Spleen (tissue), 11 donors: ENCODE results near the gene GNAO1. TPM values are rescaled to one million over a fixed set of nuclear protein-coding genes. Genes with fewer than 3 reads are reported as not detected.

ENCODE experiments used
- DNase-seq: peaks from one replicate; pipeline ENCODE4 v3.0.0-alpha.2; 2020
- H3K27ac ChIP-seq, 8 donors: fragments of 200-600 bp; sonication (generic) in 7 of 8; 1 replicate in 4 of 8; 2 replicates in 4 of 8; pipeline versions ENCODE4 v1.5.0 to v1.8.0; 2016 to 2021; ENCODE audit warnings: inconsistent platforms in 4 of 8, mild to moderate bottlenecking in 4 of 8, moderate library complexity in 1 of 8
- H3K27me3 ChIP-seq, 7 donors: fragments of 200-600 bp; sonication (generic) in 6 of 7; replicated peaks in 1 of 7; 1 replicate in 4 of 7; 2 replicates in 3 of 7; pipeline versions ENCODE4 v1.5.0 to v1.8.0; 2016 to 2021; ENCODE audit warnings: inconsistent platforms in 3 of 7, mild to moderate bottlenecking in 1 of 7
- H3K36me3 ChIP-seq, 6 donors: fragments of 200-600 bp; sonication (generic) in 5 of 6; 1 replicate in 4 of 6; 2 replicates in 2 of 6; pipeline versions ENCODE4 v1.5.0 to v1.8.0; 2016 to 2021; ENCODE audit warnings: inconsistent platforms in 2 of 6
- H3K4me1 ChIP-seq, 6 donors: fragments of 200-600 bp; sonication (generic) in 5 of 6; 1 replicate in 3 of 6; 2 replicates in 3 of 6; pipeline versions ENCODE4 v1.5.0 to v1.8.0; 2016 to 2021; ENCODE audit warnings: inconsistent platforms in 3 of 6
- H3K4me3 ChIP-seq, 8 donors: fragments of 200-600 bp; sonication (generic) in 7 of 8; 1 replicate in 4 of 8; 2 replicates in 4 of 8; pipeline versions ENCODE4 v1.5.0 to v1.8.0; 2016 to 2021; ENCODE audit warnings: inconsistent platforms in 4 of 8, mild to moderate bottlenecking in 4 of 8, moderate library complexity in 2 of 8
- H3K9me3 ChIP-seq, 8 donors: fragments of 200-600 bp; sonication (generic) in 7 of 8; 1 replicate in 4 of 8; 2 replicates in 4 of 8; pipeline versions ENCODE4 v1.5.0 to v1.8.0; 2016 to 2021; ENCODE audit warnings: inconsistent platforms in 4 of 8
- CTCF ChIP-seq, 11 experiments: fragments of 200-600 bp in 7 of 11; fragments of 450-650 bp in 4 of 11; sonication (generic) in 4 of 11; IDR thresholded peaks in 8 of 11; conservative IDR thresholded peaks in 3 of 11; 1 replicate in 7 of 11; 2 replicates in 4 of 11; pipeline versions ENCODE4 v1.4.0 to v1.8.0; 2016 to 2021; ENCODE audit warnings: antibody characterized with exemption in 11 of 11, inconsistent platforms in 4 of 11, mild to moderate bottlenecking in 1 of 11
- POLR2A ChIP-seq, 3 donors: fragments of 450-650 bp; IDR thresholded peaks; one replicate each; pipeline ENCODE4 v1.5.1; 2017; ENCODE audit warnings: antibody characterized with exemption in 3 of 3, mild to moderate bottlenecking in 1 of 3
- POLR2AphosphoS5 ChIP-seq, 3 donors: sonication (generic); formaldehyde crosslinking; IDR thresholded peaks; one replicate each; pipeline ENCODE4 v1.5.1; 2017; ENCODE audit warnings: antibody characterized with exemption in 3 of 3
- WGBS, 5 donors: extraction: QIAGEN DNeasy Blood & Tissue Kit in 3 of 5; methylation state at CpG; one replicate each; pipeline versions ENCODE4 v1.1.5 to v1.1.7; 2013 to 2018; 5-methylcytosine and 5-hydroxymethylcytosine counted together
- intact Hi-C: fragments of 100-400 bp; cut with DNase I; formaldehyde crosslinking; loops from one replicate; pipeline ENCODE4 v1.15.0; 2023; ENCODE audit warnings: low total_unique reads
- polyA plus RNA-seq, 3 donors: library from polyadenylated mRNA; stranded (reverse); fragments of 200-250 nt; gene quantifications; one replicate each; pipeline ENCODE4 v1.2.1, GENCODE V29; 2013
- total RNA-seq, 7 donors: library from RNA; depleted of rRNA in 3 of 7; stranded (reverse); fragments of >200 nt in 3 of 7; fragmentation: NEBNext Ultra II Directional in 4 of 7; extraction: Animal tissue kit (Norgen Biotek cat#: 25700) in 4 of 7; gene quantifications; one replicate each; pipeline versions ENCODE4 v1.1.0 to v1.2.1, GENCODE V29; 2016 to 2021
- donor health status: healthy with polysubstance abuse.
- donor health status: DM: no; HTN: no; CAD: no; lungs with moderate emphysema.
- donor health status: DM: no; HTN: no; CAD: no.
- donor health status: Bipolar disorder and iron deficiency.
- donor health status: healthy.
- donor health status: DM: no; HTN: no; CAD: no.
- donor health status: DM: yes; HTN: yes; CAD: no.

The GNAO1 gene
- total and polyA plus RNA-seq, 10 donors, result 0.32 to 7.9 (median 4.7) TPM

GRCh38 chr16:56357241-56357764 lies 166.0 kb downstream of the GNAO1 start:
- peak; percentile 79 for DNase-seq
- 45 to 67% (median 63%) methylated on average over 10 to 13 of the region's 13 CpGs for WGBS, 5 donors
- Histone ChIP-seq H3K4me1 (peaks cover 0 to 30% (median 15%) of the 10 kb centered on the region in 6 donors), H3K27ac (peak overlapping the region in 6 of 8 donors; percentile 39 to 70 (median 54)), H3K27me3 (no peaks in the 10 kb centered on the region), H3K4me3 (peak overlapping the region in 7 of 8 donors; percentile 21 to 58 (median 39)), H3K36me3 (peaks cover 0 to 25% (median 13%) of the 10 kb centered on the region in 6 donors), H3K9me3 (no peaks in the 10 kb centered on the region)
- intact Hi-C loops, result loop anchor here (10.0 kb wide), 1 partner anchor 893 kb away; no protein-coding TSS in a partner anchor
- TF ChIP-seq POLR2A (IDR thresholded peaks at IDR 0.05) (no peak), POLR2AphosphoS5 (IDR thresholded peaks at IDR 0.05) (peak in 1 of 3 donors; percentile 59)

- Histone ChIP-seq H3K9me3 (no peaks in the 10 kb centered on the region), H3K4me3 (no peak overlapping the region), H3K27me3 (no peaks in the 10 kb centered on the region), H3K36me3 (peaks cover 0 to 31% (median 18%) of the 10 kb centered on the region in 6 donors), H3K27ac (peak overlapping the region in 4 of 8 donors; percentile 51 to 70 (median 59)), H3K4me1 (peaks cover 0 to 30% (median 15%) of the 10 kb centered on the region in 6 donors)
- TF ChIP-seq POLR2AphosphoS5 (IDR thresholded peaks at IDR 0.05) (peak; percentile 27 to 62 (median 36)), CTCF (IDR thresholded peaks at IDR 0.05 in 8 of 11, conservative IDR thresholded peaks at IDR 0.05 in 3 of 11) (no peak)
- peak; percentile 75 for DNase-seq
- WGBS, 5 donors, result 44 to 76% (median 67%) methylated on average over 11 to 13 of the region's 13 CpGs
- intact Hi-C loops, result loop anchor here (10.0 kb wide), 1 partner anchor 893 kb away; no protein-coding TSS in a partner anchor
Observed at GRCh38 chr16:56357765-56358322, 166.6 kb downstream of the GNAO1 start.

GRCh38 chr16:56360117-56361008 lies 169.1 kb downstream of the GNAO1 start:
- no peaks in the 10 kb centered on the region for H3K27me3 ChIP-seq
- 89 to 95% (median 93%) methylated on average over 13 to 15 of the region's 15 CpGs for WGBS, 5 donors
- peak; percentile 71 for DNase-seq
- peaks cover 0 to 56% (median 42%) of the 10 kb centered on the region in 6 donors for H3K36me3 ChIP-seq
- TF ChIP-seq CTCF (IDR thresholded peaks at IDR 0.05 in 8 of 11, conservative IDR thresholded peaks at IDR 0.05 in 3 of 11) (no peak), POLR2AphosphoS5 (IDR thresholded peaks at IDR 0.05) (peak in 1 of 3 donors; percentile 35)
- intact Hi-C loops, result no loop called here
- no peak overlapping the region for H3K4me3 ChIP-seq
- peak overlapping the region in 1 of 8 donors; percentile 13 for H3K27ac ChIP-seq
- H3K9me3 ChIP-seq, result no peaks in the 10 kb centered on the region
- peaks cover 0 to 30% (median 15%) of the 10 kb centered on the region in 6 donors for H3K4me1 ChIP-seq

- DNase-seq, result no peak
- no peaks in the 10 kb centered on the region for H3K27me3 ChIP-seq
- no peak overlapping the region for H3K27ac ChIP-seq
- H3K4me3 ChIP-seq, result no peak overlapping the region
- TF ChIP-seq POLR2AphosphoS5 (IDR thresholded peaks at IDR 0.05) (peak in 2 of 3 donors; percentile 29 to 50), CTCF (IDR thresholded peaks at IDR 0.05 in 8 of 11, conservative IDR thresholded peaks at IDR 0.05 in 3 of 11) (no peak)
- H3K36me3 ChIP-seq, result peaks cover 0 to 72% (median 52%) of the 10 kb centered on the region in 6 donors
- no peaks in the 10 kb centered on the region for H3K9me3 ChIP-seq
- H3K4me1 ChIP-seq, result peaks cover 0 to 13% (median 5%) of the 10 kb centered on the region in 6 donors
- intact Hi-C loops, result no loop called here
- WGBS, 5 donors, result 68 to 82% (median 78%) methylated on average over 15 of the region's 15 CpGs
Observed at GRCh38 chr16:56362057-56362655, 170.9 kb downstream of the GNAO1 start.
